22Rv1 (cell line): ENCODE data around the gene COX4I1.

Source experiments
- ZFX ChIP-seq: fragments of 450-650 bp; IDR thresholded peaks from 2 replicates; pipeline ENCODE4 v1.6.1; 2017; ENCODE audit warnings: antibody characterized with exemption, borderline replicate concordance
- TF ChIP-seq, protein P1 (sequence below): fragments of 450-650 bp; IDR thresholded peaks from 2 replicates; pipeline ENCODE4 v1.5.1; 2017; ENCODE audit warnings: mild to moderate bottlenecking

DNA sequence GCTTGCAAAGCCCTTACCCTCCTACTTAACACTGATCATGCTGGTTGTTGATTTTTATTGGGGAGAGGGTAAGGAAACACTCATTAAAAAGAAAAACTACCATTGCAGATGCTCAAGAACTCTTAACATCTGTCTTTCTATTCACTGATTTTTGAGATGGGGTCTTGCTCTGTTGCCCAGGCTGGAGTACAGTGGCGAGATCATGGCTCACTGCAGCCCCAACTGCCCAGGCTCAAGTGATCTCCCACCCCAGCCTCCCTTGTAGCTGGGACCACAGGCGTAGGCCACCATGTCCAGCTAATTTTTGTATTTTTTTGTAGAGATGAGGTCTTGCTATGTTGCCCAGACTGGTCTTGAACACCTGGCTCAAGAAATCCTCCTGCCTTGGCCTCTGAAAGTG lies 14.7 kb upstream of the COX4I1 start:
- TF ChIP-seq, protein P1, sequence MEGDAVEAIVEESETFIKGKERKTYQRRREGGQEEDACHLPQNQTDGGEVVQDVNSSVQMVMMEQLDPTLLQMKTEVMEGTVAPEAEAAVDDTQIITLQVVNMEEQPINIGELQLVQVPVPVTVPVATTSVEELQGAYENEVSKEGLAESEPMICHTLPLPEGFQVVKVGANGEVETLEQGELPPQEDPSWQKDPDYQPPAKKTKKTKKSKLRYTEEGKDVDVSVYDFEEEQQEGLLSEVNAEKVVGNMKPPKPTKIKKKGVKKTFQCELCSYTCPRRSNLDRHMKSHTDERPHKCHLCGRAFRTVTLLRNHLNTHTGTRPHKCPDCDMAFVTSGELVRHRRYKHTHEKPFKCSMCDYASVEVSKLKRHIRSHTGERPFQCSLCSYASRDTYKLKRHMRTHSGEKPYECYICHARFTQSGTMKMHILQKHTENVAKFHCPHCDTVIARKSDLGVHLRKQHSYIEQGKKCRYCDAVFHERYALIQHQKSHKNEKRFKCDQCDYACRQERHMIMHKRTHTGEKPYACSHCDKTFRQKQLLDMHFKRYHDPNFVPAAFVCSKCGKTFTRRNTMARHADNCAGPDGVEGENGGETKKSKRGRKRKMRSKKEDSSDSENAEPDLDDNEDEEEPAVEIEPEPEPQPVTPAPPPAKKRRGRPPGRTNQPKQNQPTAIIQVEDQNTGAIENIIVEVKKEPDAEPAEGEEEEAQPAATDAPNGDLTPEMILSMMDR: no peak
- no peak for TF ChIP-seq ZFX
